Astrocyte (in vitro differentiated cells and primary cell): ENCODE data around the gene INPP5A.

Experiments
- CTCF ChIP-seq: IDR thresholded peaks from 2 replicates; pipeline ENCODE4 v1.5.1; 2011; ENCODE audit warnings: low read depth, mild to moderate bottlenecking, inconsistent platforms, low read length, moderate library complexity; ENCODE audit not compliant: insufficient read depth
- EZH2 ChIP-seq: IDR thresholded peaks from 2 replicates; pipeline ENCODE4 v1.6.1; 2012; ENCODE audit warnings: mild to moderate bottlenecking, low read length, inconsistent platforms; ENCODE audit not compliant: insufficient read depth

GRCh38 chr10:132650611-132651250, 113.1 kb downstream of the INPP5A start:
- TF ChIP-seq CTCF (no peak), EZH2 (no peak)
